DOHH2 (cell line): ENCODE measurements around the gene ALPK1.

Source experiments
- H3F3A ChIP-seq: fragments of 200-600 bp; sonication (generic), shearing (Covaris generic); 2 replicates; pipeline ENCODE4 v1.6.0; 2016; ENCODE audit warnings: antibody characterized with exemption, mild to moderate bottlenecking; ENCODE audit not compliant: control insufficient read depth, insufficient read depth
- H3K27ac ChIP-seq: fragments of 200-600 bp; sonication (generic); 2 replicates; pipeline ENCODE4 v1.5.1; 2014; ENCODE audit warnings: low read depth, mild to moderate bottlenecking, low read length, moderate library complexity
- H3K27me3 ChIP-seq: fragments of 200-600 bp; sonication (generic); 2 replicates; pipeline ENCODE4 v1.6.1; 2014; ENCODE audit warnings: mild to moderate bottlenecking, low read length, mixed read lengths; ENCODE audit not compliant: control insufficient read depth
- H3K36me3 ChIP-seq: fragments of 200-600 bp; sonication (generic); 2 replicates; pipeline ENCODE4 v1.6.1; 2014; ENCODE audit warnings: mild to moderate bottlenecking, low read length, moderate library complexity, mixed read lengths; ENCODE audit not compliant: control insufficient read depth
- H3K4me1 ChIP-seq: fragments of 200-600 bp; sonication (generic); 2 replicates; pipeline ENCODE4 v1.6.1; 2014; ENCODE audit warnings: mild to moderate bottlenecking, low read length, mixed read lengths; ENCODE audit not compliant: control insufficient read depth
- H3K4me2 ChIP-seq: fragments of 200-600 bp; sonication (generic); 2 replicates; pipeline ENCODE4 v1.6.0; 2014; ENCODE audit warnings: mild to moderate bottlenecking, low read length, moderate library complexity
- H3K4me3 ChIP-seq: fragments of 200-600 bp; sonication (generic); 2 replicates; pipeline ENCODE4 v1.5.1; 2014; ENCODE audit warnings: mild to moderate bottlenecking, low read length, mixed read lengths
- H3K79me2 ChIP-seq: fragments of 200-600 bp; sonication (generic); 2 replicates; pipeline ENCODE4 v1.6.1; 2014; ENCODE audit warnings: mild to moderate bottlenecking, low read length, mixed read lengths; ENCODE audit not compliant: control insufficient read depth
- H3K9me2 ChIP-seq: fragments of 200-600 bp; sonication (generic); replicated peaks from 2 replicates; pipeline ENCODE4 v1.6.1; 2014; ENCODE audit warnings: mild to moderate bottlenecking, low read length, mixed read lengths; ENCODE audit not compliant: control insufficient read depth
- H3K9me3 ChIP-seq: fragments of 200-600 bp; sonication (generic); 2 replicates; pipeline ENCODE4 v1.6.1; 2014; ENCODE audit warnings: antibody characterized with exemption, low read length, mixed read lengths; ENCODE audit not compliant: control insufficient read depth, insufficient read depth
- H4K20me1 ChIP-seq: fragments of 200-600 bp; sonication (generic); 2 replicates; pipeline ENCODE4 v1.6.0; 2014; ENCODE audit warnings: low read depth, mild to moderate bottlenecking, antibody characterized with exemption, low read length, moderate library complexity; ENCODE audit not compliant: control insufficient read depth, insufficient read depth
- CTCF ChIP-seq: fragments of 200-600 bp; sonication (generic); IDR thresholded peaks from one replicate; pipeline ENCODE4 v1.5.1; 2014; ENCODE audit warnings: antibody characterized with exemption, mild to moderate bottlenecking, low read depth, low read length; ENCODE audit not compliant: poor library complexity, severe bottlenecking
- EZH2phosphoT487 ChIP-seq: fragments of 200-600 bp; sonication (generic); IDR thresholded peaks from 2 replicates; pipeline ENCODE4 v1.6.1; 2017; ENCODE audit warnings: borderline replicate concordance, mild to moderate bottlenecking, antibody characterized with exemption, low read length, moderate library complexity, mixed read lengths

ALPK1 gene

GRCh38 chr4:112348488-112349158, 51.5 kb downstream of the ALPK1 start:
- no peaks in the 10 kb centered on the region for H4K20me1 ChIP-seq
- no peaks in the 10 kb centered on the region for H3K36me3 ChIP-seq
- H3K27ac ChIP-seq: no peak overlapping the region
- no peak overlapping the region for H3K4me2 ChIP-seq
- TF ChIP-seq EZH2phosphoT487: no peak
- TF ChIP-seq CTCF: no peak
- H3K27me3 ChIP-seq: no peaks in the 10 kb centered on the region
- no peaks in the 10 kb centered on the region for H3K4me1 ChIP-seq
- H3K9me2 ChIP-seq: no peaks in the 10 kb centered on the region
- H3K79me2 ChIP-seq: no peaks in the 10 kb centered on the region
- H3F3A ChIP-seq: 0 out of 2 replicates have a peak, but pooled peaks cover 4% of the 10 kb centered on the region
- no peak overlapping the region for H3K4me3 ChIP-seq
- H3K9me3 ChIP-seq: no peaks in the 10 kb centered on the region

- Histone ChIP-seq H3K4me3 (no peak overlapping the region), H3K9me3 (peaks cover 4% of the 10 kb centered on the region; the same call in 1 of the 2 replicates), H3K79me2 (no peaks in the 10 kb centered on the region), H4K20me1 (no peaks in the 10 kb centered on the region), H3K4me2 (no peak overlapping the region), H3F3A (no peaks in the 10 kb centered on the region), H3K4me1 (no peaks in the 10 kb centered on the region), H3K27ac (no peak overlapping the region), H3K27me3 (no peaks in the 10 kb centered on the region), H3K9me2 (no peaks in the 10 kb centered on the region), H3K36me3 (no peaks in the 10 kb centered on the region)
- TF ChIP-seq EZH2phosphoT487: no peak
- no peak for TF ChIP-seq CTCF
Measured at GRCh38 chr4:112352736-112353135, 55.6 kb downstream of the ALPK1 start.

GRCh38 chr4:112355662-112356061, 58.5 kb downstream of the ALPK1 start:
- no peak overlapping the region for H3K27ac ChIP-seq
- no peaks in the 10 kb centered on the region for H3K9me2 ChIP-seq
- H3K4me3 ChIP-seq: no peak overlapping the region
- no peaks in the 10 kb centered on the region for H3K4me1 ChIP-seq
- no peaks in the 10 kb centered on the region for H4K20me1 ChIP-seq
- H3K36me3 ChIP-seq: no peaks in the 10 kb centered on the region
- H3K9me3 ChIP-seq: peaks cover 4% of the 10 kb centered on the region; the same call in 1 of the 2 replicates
- TF ChIP-seq CTCF: no peak
- TF ChIP-seq EZH2phosphoT487: no peak
- no peak overlapping the region for H3K4me2 ChIP-seq
- no peaks in the 10 kb centered on the region for H3F3A ChIP-seq
- H3K27me3 ChIP-seq: no peaks in the 10 kb centered on the region
- no peaks in the 10 kb centered on the region for H3K79me2 ChIP-seq
